ENCODE results near the gene UGT1A7. TPM values are rescaled to one million over a fixed set of nuclear protein-coding genes. Genes with fewer than 3 reads are reported as not detected.

The UGT1A7 gene
- polyA plus RNA-seq, 1 donor from 2014 or later: not detected

- Histone ChIP-seq H2AFZ (ENCODE audit: low read depth, low read length) (no peak overlapping the region), H3K79me2 (replicated peaks; ENCODE audit: insufficient read depth, low read length) (no peaks in the 10 kb centered on the region), H3K4me3 (ENCODE audit: low read length) (no peak overlapping the region), H3K9ac (ENCODE audit: low read length) (no peak overlapping the region), H4K20me1 (ENCODE audit: insufficient read depth) (no peaks in the 10 kb centered on the region), H3K27ac (ENCODE audit: low read length) (no peak overlapping the region), H3K9me2 (ENCODE audit: insufficient read depth, low read length) (no peaks in the 10 kb centered on the region), H3F3A (ENCODE audit: insufficient read depth, low read length, poor library complexity, severe bottlenecking) (no peaks in the 10 kb centered on the region), H3K36me3 (ENCODE audit: insufficient read depth, low read length) (no peaks in the 10 kb centered on the region), H3K27me3 (ENCODE audit: insufficient read depth, low read depth, low read length) (no peaks in the 10 kb centered on the region), H3K4me2 (ENCODE audit: low read length) (no peak overlapping the region), H3K9me3 (ENCODE audit: low read length) (no peaks in the 10 kb centered on the region)
- TF ChIP-seq TAF1 (IDR thresholded peaks at IDR 0.05; ENCODE audit: low read depth): no peak
- TF ChIP-seq CTCF (IDR thresholded peaks at IDR 0.05; ENCODE audit: poor library complexity, severe bottlenecking): no peak
- no peak for TF ChIP-seq SMC3 (conservative IDR thresholded peaks at IDR 0.05; ENCODE audit: poor library complexity)
- no peak for TF ChIP-seq RAD21 (conservative IDR thresholded peaks at IDR 0.05)
- TF ChIP-seq REST (IDR thresholded peaks at IDR 0.05; ENCODE audit: borderline replicate concordance): no peak
- no peak for TF ChIP-seq EP300 (conservative IDR thresholded peaks at IDR 0.05; ENCODE audit: poor library complexity, severe bottlenecking)
- TF ChIP-seq POLR2AphosphoS5 (IDR thresholded peaks at IDR 0.05): no peak
- no peak for TF ChIP-seq MXI1 (conservative IDR thresholded peaks at IDR 0.05; ENCODE audit: poor library complexity, severe bottlenecking)
- TF ChIP-seq EZH2 (IDR thresholded peaks at IDR 0.05; ENCODE audit: borderline replicate concordance, insufficient read depth, low read length, poor library complexity, severe bottlenecking): no peak
Measured at GRCh38 chr2:233798335-233799086, 116.8 kb downstream of the UGT1A7 start.

- H3K9me3 ChIP-seq (ENCODE audit: low read length): no peaks in the 10 kb centered on the region
- H2AFZ ChIP-seq (ENCODE audit: low read depth, low read length): no peak overlapping the region
- H3K9me2 ChIP-seq (ENCODE audit: insufficient read depth, low read length): no peaks in the 10 kb centered on the region
- no peaks in the 10 kb centered on the region for H3K27me3 ChIP-seq (ENCODE audit: insufficient read depth, low read depth, low read length)
- no peaks in the 10 kb centered on the region for H4K20me1 ChIP-seq (ENCODE audit: insufficient read depth)
- H3K27ac ChIP-seq (ENCODE audit: low read length): no peak overlapping the region
- no peak for TF ChIP-seq POLR2AphosphoS5 (IDR thresholded peaks at IDR 0.05)
- no peaks in the 10 kb centered on the region for H3K79me2 ChIP-seq (replicated peaks; ENCODE audit: insufficient read depth, low read length)
- no peak overlapping the region for H3K4me2 ChIP-seq (ENCODE audit: low read length)
- no peaks in the 10 kb centered on the region for H3K36me3 ChIP-seq (ENCODE audit: insufficient read depth, low read length)
- no peak overlapping the region for H3K9ac ChIP-seq (ENCODE audit: low read length)
- H3K4me3 ChIP-seq (ENCODE audit: low read length): no peak overlapping the region
- no peaks in the 10 kb centered on the region for H3F3A ChIP-seq (ENCODE audit: insufficient read depth, low read length, poor library complexity, severe bottlenecking)
Measured at GRCh38 chr2:233799087-233799665, 117.5 kb downstream of the UGT1A7 start.
